ENCODE data around the gene PCDHGA4.
"Not testable (repeated sequence)": the region's sequence is repeated elsewhere in the genome, so short reads cannot be mapped to it uniquely, and the experiment has no call there.

GRCh38 chr5:141394401-141395187 is 39.8 kb downstream of the PCDHGA4 start:
- TF ChIP-seq CTCF, POLR2A (IDR thresholded peaks at IDR 0.05): not testable (repeated sequence)
